Measurements from ENCODE around the gene LAMTOR1.

DNA sequence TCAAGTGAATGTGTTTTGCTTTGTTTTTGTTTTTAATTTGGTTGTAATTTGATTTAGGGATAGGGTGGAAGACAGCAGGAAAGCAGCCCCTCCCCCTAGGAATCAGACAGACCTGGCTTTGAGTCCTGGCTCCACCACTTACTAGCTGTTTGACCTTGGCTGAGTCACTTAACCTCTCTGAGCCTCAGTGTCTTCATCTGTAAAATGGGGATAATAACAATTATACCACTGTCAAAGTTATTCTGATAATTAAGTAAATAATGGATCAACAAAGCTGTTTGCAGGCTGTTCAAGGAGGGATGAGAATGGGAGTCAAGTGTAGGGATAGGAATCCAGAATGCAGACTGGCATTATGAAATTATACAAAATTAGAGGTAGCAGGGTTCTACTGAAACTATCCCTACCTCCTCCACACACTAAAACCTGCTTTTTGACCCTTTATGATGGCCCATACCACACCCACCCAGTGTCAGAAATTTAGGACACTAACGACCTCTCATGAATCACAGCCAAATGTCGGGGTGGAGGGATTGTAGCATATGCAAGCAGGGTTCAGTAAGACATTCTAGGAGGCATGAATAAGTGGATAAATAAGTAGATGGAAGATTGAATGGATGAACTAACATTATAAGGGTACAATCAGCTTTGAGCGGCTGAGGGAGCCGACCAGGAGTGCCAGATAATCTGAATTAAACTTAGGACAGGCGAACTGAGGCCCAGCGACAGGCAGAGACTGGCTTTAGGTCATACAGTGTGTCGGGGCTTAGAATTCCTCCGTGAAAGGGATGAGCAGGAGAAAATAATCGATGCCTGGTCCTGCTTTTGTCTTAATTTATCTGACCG, 8.4 kb upstream of the LAMTOR1 start:
- TF ChIP-seq POLR2A (IDR thresholded peaks at IDR 0.05; ENCODE audit: control extremely low read depth in 1 of 2, low read depth in 2 of 2, low read length in 2 of 2) (no peak), SP2 (IDR thresholded peaks at IDR 0.05; ENCODE audit: low read length) (no peak), EZH2 (IDR thresholded peaks at IDR 0.05; ENCODE audit: low read depth, low read length, severe bottlenecking) (no peak), ASH2L (IDR thresholded peaks at IDR 0.05; ENCODE audit: low read length) (no peak), RFX5 (IDR thresholded peaks at IDR 0.05; ENCODE audit: borderline replicate concordance, low read depth, low read length) (no peak), ZNF274 (IDR thresholded peaks at IDR 0.05; ENCODE audit: borderline replicate concordance, extremely low read depth, low read length) (no peak), ATF3 (IDR thresholded peaks at IDR 0.05; ENCODE audit: insufficient read depth, low read depth, low read length) (no peak), HDAC6 (IDR thresholded peaks at IDR 0.05; ENCODE audit: low read depth, low read length) (no peak), SIRT6 (IDR thresholded peaks at IDR 0.05; ENCODE audit: low read length) (no peak)
- TF ChIP-seq, protein P1, sequence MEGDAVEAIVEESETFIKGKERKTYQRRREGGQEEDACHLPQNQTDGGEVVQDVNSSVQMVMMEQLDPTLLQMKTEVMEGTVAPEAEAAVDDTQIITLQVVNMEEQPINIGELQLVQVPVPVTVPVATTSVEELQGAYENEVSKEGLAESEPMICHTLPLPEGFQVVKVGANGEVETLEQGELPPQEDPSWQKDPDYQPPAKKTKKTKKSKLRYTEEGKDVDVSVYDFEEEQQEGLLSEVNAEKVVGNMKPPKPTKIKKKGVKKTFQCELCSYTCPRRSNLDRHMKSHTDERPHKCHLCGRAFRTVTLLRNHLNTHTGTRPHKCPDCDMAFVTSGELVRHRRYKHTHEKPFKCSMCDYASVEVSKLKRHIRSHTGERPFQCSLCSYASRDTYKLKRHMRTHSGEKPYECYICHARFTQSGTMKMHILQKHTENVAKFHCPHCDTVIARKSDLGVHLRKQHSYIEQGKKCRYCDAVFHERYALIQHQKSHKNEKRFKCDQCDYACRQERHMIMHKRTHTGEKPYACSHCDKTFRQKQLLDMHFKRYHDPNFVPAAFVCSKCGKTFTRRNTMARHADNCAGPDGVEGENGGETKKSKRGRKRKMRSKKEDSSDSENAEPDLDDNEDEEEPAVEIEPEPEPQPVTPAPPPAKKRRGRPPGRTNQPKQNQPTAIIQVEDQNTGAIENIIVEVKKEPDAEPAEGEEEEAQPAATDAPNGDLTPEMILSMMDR (IDR thresholded peaks at IDR 0.05; ENCODE audit: control extremely low read depth in 1 of 3, insufficient read depth in 1 of 3, low read depth in 1 of 3, low read length in 3 of 3), result no peak
- TF ChIP-seq, protein P2, sequence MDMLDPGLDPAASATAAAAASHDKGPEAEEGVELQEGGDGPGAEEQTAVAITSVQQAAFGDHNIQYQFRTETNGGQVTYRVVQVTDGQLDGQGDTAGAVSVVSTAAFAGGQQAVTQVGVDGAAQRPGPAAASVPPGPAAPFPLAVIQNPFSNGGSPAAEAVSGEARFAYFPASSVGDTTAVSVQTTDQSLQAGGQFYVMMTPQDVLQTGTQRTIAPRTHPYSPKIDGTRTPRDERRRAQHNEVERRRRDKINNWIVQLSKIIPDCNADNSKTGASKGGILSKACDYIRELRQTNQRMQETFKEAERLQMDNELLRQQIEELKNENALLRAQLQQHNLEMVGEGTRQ (IDR thresholded peaks at IDR 0.05; ENCODE audit: low read length), result no peak
